ENCODE results near the gene SLC26A1.

SLC26A1 gene

DNA sequence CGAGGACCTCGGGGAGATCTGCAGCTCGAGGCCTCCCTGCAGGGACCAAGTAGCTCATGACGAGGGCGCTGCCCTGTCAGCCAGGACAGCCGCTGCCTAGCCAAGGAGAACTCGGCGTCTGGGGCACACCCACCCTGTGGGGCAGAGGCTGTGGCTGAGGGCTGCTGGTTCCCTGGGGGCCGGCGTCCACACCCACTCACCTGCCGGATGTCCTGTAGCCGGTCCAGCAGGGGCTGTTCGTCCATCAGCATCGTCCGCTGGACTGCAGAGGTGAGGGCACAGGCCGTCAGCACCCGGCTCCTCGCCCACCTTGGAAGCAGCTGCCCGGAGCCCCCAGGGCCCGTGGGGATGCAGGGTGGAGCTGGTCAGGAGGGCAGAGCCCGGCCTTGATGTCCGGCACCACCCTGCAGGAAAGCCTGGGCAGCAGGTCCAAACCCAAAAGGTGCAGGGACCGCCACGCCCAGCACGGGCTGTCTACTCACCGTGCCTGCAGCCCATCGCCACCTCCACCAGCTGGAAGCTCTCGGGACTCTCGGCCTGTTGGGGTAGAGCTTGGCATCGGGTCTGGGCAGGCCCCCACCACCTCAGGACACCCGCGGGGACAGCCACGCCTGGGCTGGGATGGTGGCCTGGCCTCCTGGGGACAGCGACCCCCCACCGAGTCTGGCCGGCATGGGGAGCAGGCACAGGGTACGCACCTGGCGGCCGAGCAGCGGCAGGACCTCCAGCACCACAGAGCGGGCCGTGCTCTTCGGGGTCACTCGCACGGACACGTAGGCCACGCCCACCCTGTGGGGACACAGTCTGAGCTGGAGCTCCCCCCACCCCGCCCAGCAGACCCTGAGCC, 26.7 kb downstream of the SLC26A1 start:
- no peak overlapping the region for H3K4me3 ChIP-seq (ENCODE audit: low read depth, low read length)
- no peak for DNase-seq (ENCODE audit: low read depth)
- TF ChIP-seq, protein P1, sequence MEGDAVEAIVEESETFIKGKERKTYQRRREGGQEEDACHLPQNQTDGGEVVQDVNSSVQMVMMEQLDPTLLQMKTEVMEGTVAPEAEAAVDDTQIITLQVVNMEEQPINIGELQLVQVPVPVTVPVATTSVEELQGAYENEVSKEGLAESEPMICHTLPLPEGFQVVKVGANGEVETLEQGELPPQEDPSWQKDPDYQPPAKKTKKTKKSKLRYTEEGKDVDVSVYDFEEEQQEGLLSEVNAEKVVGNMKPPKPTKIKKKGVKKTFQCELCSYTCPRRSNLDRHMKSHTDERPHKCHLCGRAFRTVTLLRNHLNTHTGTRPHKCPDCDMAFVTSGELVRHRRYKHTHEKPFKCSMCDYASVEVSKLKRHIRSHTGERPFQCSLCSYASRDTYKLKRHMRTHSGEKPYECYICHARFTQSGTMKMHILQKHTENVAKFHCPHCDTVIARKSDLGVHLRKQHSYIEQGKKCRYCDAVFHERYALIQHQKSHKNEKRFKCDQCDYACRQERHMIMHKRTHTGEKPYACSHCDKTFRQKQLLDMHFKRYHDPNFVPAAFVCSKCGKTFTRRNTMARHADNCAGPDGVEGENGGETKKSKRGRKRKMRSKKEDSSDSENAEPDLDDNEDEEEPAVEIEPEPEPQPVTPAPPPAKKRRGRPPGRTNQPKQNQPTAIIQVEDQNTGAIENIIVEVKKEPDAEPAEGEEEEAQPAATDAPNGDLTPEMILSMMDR (conservative IDR thresholded peaks at IDR 0.05; ENCODE audit: low read depth, low read length) = no peak

DNA sequence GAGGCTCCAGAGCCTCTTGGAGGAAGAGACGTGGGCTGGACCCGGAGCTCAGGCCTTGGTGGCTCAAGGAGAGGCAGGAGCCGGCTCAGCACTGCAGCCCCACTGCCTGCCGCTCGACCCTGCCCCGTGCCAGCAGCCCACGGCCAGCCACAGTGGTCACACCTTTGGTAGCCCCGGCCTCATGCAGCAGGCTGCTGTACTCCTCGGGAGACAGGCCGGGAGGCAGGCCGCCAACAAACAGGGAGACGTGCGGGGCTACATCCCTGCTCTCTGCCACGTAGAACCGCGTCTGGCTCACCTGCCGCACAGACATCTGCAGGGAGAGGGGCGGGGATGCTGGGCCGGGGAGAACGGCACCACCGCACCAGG, 27.5 kb downstream of the SLC26A1 start:
- TF ChIP-seq, protein P1 (conservative IDR thresholded peaks at IDR 0.05; ENCODE audit: low read depth, low read length) = no peak
- no peak for DNase-seq (ENCODE audit: low read depth)
- no peak overlapping the region for H3K4me3 ChIP-seq (ENCODE audit: low read depth, low read length)

DNA sequence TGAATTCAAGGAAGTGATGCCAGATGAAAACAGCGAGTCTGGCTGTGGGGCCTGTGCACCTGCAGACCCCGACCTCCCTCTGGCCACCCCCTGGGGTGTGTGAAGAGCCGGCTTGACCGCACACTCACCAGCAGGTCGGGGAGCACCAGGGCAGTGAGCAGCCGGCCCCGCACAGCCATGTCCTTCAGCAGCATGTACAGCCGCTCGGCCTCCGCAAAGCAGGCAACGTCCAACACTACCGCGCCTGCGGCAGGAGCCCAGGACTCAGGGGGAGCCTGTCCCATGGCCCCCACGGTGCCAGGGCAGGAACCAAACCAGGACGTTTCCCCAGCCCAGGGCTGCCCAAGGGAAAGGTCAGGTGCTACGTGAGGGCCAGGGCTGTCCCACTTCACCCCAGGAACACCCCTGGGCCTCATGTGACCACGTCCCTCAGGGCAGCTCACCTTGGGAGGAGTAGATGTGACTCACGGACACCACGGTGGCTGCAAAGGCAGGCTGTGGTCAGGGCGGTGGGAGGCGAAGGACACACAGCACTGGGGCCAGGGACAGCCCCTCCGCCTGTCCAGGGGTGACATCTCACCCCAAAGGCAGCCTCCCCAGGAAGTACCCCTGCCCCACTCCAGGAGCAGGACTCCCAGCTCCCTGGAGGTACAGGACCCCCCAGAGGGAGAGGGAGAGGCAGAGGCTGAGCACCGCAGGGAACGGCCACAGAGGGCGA, 28.0 kb downstream of the SLC26A1 start:
- no peak for DNase-seq (ENCODE audit: low read depth)
- no peak overlapping the region for H3K4me3 ChIP-seq (ENCODE audit: low read depth, low read length)
- TF ChIP-seq, protein P1 (conservative IDR thresholded peaks at IDR 0.05; ENCODE audit: low read depth, low read length) = no peak

DNA sequence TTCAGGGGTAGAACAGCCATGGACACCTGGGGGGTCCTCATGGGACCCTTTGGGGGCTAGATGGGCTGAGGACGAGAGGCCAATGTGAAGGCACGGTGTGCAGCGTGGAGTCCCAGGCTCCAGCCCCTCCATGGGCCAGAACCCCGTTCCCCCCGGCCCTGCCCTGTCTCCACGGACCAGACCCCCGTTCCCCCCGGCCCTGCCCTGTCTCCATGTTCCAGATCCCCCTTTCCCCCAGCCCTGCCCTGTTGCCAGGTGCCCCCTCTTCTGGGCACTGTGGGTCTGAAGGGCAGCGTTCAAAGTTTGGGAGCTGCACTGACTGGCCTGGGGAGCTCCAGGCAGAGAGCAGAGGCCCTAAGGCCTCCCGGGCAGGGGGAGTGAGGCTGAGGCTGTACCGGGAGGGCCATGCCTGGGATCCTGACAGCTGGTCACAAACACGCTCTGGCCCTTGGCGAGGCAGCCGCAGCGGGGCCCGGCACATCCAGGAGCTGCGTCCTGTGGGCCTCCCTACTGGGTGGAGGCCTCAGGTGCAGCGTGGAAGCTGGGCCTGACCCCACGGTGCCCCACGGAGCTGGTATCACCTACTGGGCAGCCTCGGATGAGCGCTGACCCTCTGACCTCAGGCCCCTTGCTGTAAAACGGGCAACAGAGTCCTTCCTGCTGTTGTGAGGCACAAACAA, 28.7 kb downstream of the SLC26A1 start:
- DNase-seq (ENCODE audit: low read depth) = no peak
- no peak overlapping the region for H3K4me3 ChIP-seq (ENCODE audit: low read depth, low read length)
- TF ChIP-seq, protein P1 (conservative IDR thresholded peaks at IDR 0.05; ENCODE audit: low read depth, low read length) = no peak

GRCh38 chr4:963276-964225, 29.7 kb downstream of the SLC26A1 start:
- H3K4me3 ChIP-seq (ENCODE audit: low read depth, low read length) = no peak overlapping the region
- no peak for DNase-seq (ENCODE audit: low read depth)
- TF ChIP-seq, protein P1 (conservative IDR thresholded peaks at IDR 0.05; ENCODE audit: low read depth, low read length) = no peak
